HG02571 (cell line): ENCODE measurements around the gene VAMP1.
A peak's percentile ranks its signal among the peaks of the same experiment; 100 is the strongest.
"Not testable (repeated sequence)": the region's sequence is repeated elsewhere in the genome, so short reads cannot be mapped to it uniquely, and the experiment has no call there.

Experiments used
- ATAC-seq: cut with Tn5 transposase; IDR thresholded peaks from one replicate; pipeline ENCODE4 v1.9.1; 2021; ENCODE audit warnings: mild to moderate bottlenecking, moderate library complexity; ENCODE audit not compliant: unreplicated experiment

Gene VAMP1

GRCh38 chr12:6451348-6452244 lies 18.9 kb downstream of the VAMP1 start, which contains the start of gene TAPBPL:
Gene TAPBPL (plus strand): TSS chr12:6452042. CDS start chr12:6452249, 207 bp downstream.
- ATAC-seq = peak; percentile 63

- no peak for ATAC-seq
These were observed 19.6 kb downstream of the VAMP1 start for GRCh38 chr12:6450869-6451347.

- ATAC-seq = no peak
These were observed 20.2 kb downstream of the VAMP1 start for GRCh38 chr12:6450091-6450868.

- ATAC-seq = no peak
These were observed 25.5 kb downstream of the VAMP1 start, which contains the start of gene CD27 for GRCh38 chr12:6444704-6445688. Gene CD27 (plus strand): TSS chr12:6444955. CDS start chr12:6445096, 141 bp downstream.

- no peak for ATAC-seq
These were observed 26.4 kb downstream of the VAMP1 start for GRCh38 chr12:6444031-6444430.

GRCh38 chr12:6443361-6443983 lies 27.0 kb downstream of the VAMP1 start:
- ATAC-seq = no peak

- ATAC-seq = no peak
These were observed 27.6 kb downstream of the VAMP1 start for GRCh38 chr12:6442836-6443235.

GRCh38 chr12:6440391-6440790 lies 30.1 kb downstream of the VAMP1 start:
- ATAC-seq = no peak

- ATAC-seq = no peak
These were observed 32.1 kb downstream of the VAMP1 start for GRCh38 chr12:6438345-6438744.

- ATAC-seq = no peak
These were observed 32.9 kb downstream of the VAMP1 start for GRCh38 chr12:6437586-6437985.

- no peak for ATAC-seq
These were observed 34.3 kb downstream of the VAMP1 start for GRCh38 chr12:6435961-6436715.

- ATAC-seq = no peak
These were observed 36.0 kb downstream of the VAMP1 start for GRCh38 chr12:6434205-6435140.

- ATAC-seq = no peak
These were observed 37.5 kb downstream of the VAMP1 start for GRCh38 chr12:6432991-6433390.

GRCh38 chr12:6430124-6430989 lies 40.1 kb downstream of the VAMP1 start:
- ATAC-seq = no peak

- no peak for ATAC-seq
These were observed 42.2 kb downstream of the VAMP1 start for GRCh38 chr12:6428326-6428725.

GRCh38 chr12:6427796-6428195 lies 42.7 kb downstream of the VAMP1 start:
- ATAC-seq = not testable (repeated sequence)
